ENCODE data around the gene EZR. TPM values are rescaled to one million over a fixed set of nuclear protein-coding genes. Genes with fewer than 3 reads are reported as not detected.

EZR gene
- total and polyA plus RNA-seq, 9 of the 15 experiments (the other 6 are each of a cell fraction or from before 2014, with no cell fraction given): 36.5 to 162 (median 104) TPM

DNA sequence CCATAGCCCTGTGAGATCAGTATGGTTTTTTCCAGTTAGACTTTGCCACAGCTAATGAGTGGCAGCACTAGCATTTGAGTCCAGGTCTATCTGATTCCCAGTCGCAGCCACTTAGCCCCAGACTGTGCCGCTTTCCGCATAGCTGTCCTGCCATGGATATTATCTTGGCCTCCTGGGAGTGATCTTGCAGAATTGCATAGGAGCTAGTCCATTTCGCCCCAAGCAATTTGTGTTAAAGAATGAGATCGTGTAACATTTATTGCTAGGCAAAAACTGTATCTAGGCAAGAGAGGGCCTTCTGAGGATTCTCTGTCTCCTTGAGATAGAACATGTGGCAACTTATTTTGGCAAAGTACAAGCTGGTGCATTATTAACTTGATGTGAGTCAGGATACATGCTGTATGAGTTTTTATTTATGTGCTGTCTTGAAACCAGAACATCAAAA is 74.2 kb downstream of the EZR start (continued):
- TF ChIP-seq REST (IDR thresholded peaks at IDR 0.05; ENCODE audit: borderline replicate concordance) (peak; percentile 23), REST (CRISPR knock-in tag; IDR thresholded peaks at IDR 0.05; ENCODE audit: low read depth) (no peak), DPF2 (IDR thresholded peaks at IDR 0.05) (peak; percentile 23; the same call in 1 of the 2 replicates)
